Ramos (cell line): ENCODE results near the gene MACROH2A1.

Experiments
- in situ Hi-C: fragments of 300-500 bp; cut with MboI; formaldehyde crosslinking; loops from one replicate; pipeline ENCODE4 v1.14.3; 2022; ENCODE audit warnings: low sequenced_read_pairs; ENCODE audit not compliant: unreplicated experiment

MACROH2A1 gene

DNA sequence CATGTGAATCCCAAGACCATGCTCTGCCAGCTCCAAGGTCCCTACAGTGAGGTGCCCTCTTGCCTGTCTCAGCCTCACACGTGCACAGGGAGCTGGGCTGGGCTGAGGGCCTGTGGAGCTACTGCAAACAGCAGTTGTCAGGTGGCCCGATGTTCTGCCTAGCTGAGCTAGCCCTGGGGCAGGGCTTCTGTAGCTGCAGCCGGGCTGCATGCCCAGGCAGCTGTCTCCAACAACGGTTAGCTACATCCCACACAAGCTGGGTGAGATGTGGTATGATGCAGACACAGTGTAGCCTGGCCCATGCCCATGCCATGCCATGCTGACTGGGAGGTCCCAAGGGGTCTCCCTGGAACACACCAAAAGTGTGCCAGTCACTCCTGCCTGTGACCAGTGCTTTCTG is 62.0 kb downstream of the MACROH2A1 start:
- in situ Hi-C loops = no loop called here

- in situ Hi-C loops = no loop called here
Measured at GRCh38 chr5:135335031-135335828, 63.8 kb downstream of the MACROH2A1 start.

- in situ Hi-C loops = no loop called here
Measured at GRCh38 chr5:135333732-135334515, 65.1 kb downstream of the MACROH2A1 start.

GRCh38 chr5:135332519-135333150 is 66.4 kb downstream of the MACROH2A1 start:
- in situ Hi-C loops = no loop called here

DNA sequence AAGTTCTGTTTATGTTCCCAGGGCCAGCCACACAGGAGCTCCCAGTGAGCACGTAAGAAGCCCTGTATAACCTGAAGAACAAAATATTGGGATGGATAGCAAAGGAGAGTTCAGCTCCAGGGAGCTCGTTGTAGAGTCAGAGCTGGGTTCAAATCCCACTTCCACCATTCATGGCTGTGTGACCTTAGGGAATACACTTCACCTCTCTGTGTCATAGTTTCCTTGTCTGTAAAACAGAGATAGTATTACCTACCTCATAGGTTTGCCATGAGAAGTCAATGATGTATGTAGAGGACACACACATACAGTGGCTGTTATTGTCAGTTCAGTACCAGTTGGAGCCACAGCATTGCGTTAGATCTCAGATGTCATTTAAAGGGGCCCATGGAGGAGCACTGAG is 67.4 kb downstream of the MACROH2A1 start:
- in situ Hi-C loops = no loop called here

GRCh38 chr5:135330798-135331096 is 68.3 kb downstream of the MACROH2A1 start:
- in situ Hi-C loops = no loop called here

- in situ Hi-C loops = no loop called here
Measured at GRCh38 chr5:135329913-135330797, 68.9 kb downstream of the MACROH2A1 start.

DNA sequence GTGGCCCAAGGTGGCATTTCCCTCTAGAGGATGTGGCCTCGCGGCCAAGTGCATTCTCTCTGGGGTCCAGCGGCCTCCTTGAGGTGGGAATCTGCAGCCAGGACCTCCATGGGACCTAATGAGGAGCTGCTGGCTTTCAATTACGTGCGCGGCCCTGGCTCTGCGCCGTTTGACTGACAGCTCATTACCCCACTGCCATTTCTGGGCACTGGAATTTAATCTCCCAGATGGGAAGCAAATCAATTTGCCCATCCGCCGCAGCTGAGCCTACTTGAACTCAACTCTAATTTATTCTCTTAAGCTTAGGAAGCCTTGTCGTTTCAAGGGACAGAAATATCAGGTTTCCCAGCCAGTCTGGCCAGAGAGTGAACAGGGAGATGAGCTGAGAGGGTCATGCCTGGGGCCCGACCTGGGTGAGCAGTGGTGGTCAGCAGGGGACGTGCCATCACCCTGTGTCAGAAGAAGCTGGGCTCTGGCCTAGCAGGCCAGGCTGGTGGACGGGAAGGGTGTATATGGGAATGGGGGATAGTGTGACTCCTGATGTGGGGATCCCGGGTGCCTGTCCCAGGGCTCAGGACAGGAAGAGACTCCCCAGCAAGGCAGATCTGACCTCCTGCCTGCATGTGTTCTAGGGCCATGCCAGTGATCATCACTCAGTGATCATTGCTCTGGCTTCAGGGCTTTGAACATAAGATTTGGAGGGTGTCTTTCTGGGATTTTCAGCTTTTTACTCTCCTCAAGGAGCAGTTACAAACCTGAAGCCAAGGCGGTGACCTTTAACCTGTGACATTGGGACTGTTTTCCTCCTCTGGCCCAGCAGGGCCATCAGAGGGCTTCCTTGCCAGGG is 69.7 kb downstream of the MACROH2A1 start:
- in situ Hi-C loops = no loop called here

DNA sequence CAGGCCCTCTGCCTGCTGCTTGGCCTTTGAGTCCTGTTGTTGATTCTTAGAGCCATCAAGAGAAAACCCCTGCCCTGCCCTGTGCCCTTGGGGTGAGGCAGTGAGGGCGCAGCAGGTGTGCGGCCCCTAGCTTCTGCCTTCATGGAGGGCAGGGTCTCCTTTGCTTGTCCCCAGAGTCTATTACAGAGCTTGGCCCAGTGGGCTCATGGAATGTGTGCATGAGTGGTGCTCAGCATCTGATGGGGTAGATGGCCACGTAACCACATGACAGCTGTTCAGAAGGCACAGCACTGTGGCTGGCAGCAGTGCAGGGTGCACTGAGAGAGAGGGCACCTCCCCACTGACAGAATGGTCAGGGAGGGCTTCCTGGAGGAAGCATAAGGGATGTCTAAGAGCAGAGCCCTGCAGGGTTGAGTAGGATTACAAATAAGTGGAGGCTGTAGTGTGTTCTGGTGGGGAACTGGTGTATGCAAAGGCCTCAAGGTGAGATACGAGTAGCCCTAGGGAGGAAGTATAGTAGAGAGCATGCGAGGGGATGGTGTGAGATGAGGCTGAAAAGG is 70.8 kb downstream of the MACROH2A1 start:
- in situ Hi-C loops = no loop called here

GRCh38 chr5:135327429-135328127 is 71.5 kb downstream of the MACROH2A1 start:
- in situ Hi-C loops = no loop called here

DNA sequence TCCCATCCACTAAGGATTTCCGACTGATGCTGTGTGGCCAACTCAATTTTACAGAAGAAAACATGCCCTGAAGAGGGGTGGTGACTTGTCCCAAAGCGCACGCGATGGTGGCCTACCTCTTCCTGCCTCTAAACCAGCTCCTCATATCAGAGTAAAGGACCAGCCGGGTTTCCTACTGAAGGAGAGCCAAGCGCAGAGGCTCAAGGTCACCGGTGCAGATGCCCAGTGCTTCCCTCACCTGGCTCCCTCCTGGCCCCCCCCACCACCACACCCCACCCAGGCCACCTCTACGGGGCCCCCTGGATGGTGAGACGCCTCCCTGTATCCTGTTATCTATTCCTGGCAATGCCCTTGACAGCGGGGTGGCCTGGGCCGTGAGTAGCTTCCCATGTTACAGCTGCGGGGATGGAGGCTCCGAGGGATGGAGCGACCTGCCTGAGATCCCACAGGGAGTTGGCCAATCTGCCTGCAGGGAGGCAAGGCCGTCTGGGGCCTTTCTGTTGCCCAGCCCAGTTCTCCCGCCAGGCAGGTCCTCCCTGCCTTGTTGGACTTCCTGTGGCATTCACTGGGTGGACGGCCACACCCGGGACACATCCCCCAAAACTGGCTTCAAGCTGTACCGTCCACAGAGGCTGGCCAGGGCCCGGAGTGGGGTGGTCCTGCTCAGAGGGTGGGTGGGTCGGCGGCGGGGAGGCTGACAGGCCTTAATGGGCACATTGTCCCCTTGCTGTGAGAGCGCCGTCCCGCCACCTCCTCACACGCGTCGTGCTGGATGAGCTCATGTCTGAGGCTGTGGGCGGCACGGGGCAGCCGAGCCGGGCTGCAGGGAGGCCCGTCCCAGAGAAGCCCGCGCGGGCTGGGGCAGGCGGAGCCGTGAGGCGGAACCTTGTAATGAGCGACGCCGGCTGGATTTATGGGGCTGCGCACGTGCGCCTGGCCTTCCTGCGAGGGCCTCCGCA is 72.5 kb downstream of the MACROH2A1 start:
- in situ Hi-C loops = no loop called here

DNA sequence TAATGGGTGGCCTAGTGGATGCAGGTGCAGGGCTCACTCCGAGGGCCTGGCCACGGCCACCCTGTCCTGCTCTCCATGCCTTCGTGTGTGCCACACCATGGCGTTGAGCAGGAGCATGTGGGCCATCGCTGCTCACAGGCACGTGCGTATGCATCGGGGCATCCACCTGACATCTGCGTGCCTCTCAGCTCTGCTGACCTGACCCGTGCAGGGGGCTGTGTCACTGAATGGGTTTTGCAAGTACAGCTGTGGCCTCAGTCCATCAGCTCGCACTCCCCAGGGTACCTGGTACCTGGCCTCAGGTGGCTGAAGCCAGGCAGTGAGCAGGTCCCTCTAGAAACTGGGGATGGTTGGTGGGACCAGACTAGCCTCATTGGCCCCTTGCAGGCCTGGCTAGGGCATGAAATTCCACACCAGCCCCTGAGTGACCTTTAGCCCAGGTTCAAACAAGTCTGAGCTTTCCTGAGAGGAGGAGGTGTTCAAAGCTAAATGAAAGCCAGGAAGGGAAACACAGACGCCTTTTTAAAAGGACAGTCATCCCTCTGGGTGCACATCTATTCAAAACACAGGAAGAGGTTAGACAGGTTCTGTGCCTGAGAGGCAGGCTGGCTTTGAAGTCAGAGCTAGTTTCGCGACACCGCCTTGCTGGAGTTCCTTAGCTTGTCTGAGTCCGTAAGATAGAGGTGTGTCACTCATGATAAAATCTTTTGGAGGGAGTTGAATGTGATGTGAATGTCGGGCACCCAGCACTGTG is 74.0 kb downstream of the MACROH2A1 start:
- in situ Hi-C loops = no loop called here

DNA sequence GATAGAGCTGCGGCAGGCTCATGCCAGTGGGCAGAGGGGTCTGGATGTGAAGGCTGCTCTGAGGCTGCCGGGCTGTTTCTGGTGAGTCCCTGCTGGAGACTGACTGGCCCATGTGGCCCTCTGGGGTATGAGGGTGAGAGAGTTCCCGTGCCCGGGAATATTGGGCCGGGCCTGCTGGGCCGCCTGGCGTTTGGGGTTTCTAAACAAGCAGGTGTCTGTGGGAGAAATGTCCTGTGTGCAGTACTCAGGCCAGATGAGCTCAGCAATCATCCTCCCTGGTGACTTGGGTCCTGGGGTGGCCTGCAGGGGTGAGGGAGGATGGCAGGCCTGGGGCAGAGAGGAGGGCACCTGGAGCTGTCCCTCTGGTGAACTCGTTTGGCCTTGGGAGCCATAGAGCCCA is 74.9 kb downstream of the MACROH2A1 start:
- in situ Hi-C loops = no loop called here

DNA sequence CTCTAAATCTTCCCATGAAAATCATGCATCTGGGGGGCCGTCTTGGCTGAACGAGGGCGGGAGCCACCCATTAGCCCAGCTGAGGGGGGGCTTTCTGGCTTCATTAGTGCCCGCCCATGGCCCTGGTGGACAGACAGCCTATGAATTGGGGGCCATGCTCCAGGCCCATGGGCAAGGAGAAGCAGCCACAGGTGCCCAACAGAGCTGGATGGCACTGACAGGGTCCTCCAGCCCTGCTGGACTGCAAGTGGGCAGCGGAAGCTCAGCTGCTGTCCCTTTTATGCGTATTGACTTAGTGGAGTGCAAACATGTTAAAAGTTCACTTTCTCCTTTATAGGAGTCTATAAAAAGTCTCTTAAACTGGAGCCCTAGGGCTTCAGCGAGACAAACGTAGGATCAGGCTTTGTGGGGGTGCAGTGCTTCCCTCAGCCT is 75.3 kb downstream of the MACROH2A1 start:
- in situ Hi-C loops = no loop called here

GRCh38 chr5:135323227-135323626 is 75.8 kb downstream of the MACROH2A1 start:
- in situ Hi-C loops = no loop called here

DNA sequence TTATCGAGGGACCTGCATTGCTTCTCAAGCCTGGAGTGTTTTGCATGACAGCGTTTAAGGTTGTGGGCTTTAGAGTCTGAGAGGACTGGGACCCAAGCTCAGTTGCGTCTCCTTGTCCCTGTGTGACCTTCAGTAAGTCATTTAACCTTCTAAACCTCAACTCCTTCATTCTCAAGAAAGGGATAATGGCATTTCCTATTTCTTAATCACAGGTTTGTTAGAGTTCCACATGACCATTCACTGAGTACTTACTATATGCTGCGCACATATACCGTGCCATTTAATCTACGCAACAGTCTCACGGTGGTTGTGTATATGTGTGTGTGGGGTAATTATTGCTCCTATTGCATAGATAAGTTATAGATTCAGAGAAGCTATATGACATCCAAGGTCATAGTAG is 76.3 kb downstream of the MACROH2A1 start:
- in situ Hi-C loops = no loop called here

GRCh38 chr5:135322271-135322670 is 76.8 kb downstream of the MACROH2A1 start:
- in situ Hi-C loops = no loop called here
